Testis (tissue), 2 donors: Measurements from ENCODE around the gene CACNA1D.

Source experiments
- POLR2A ChIP-seq: fragments of 450-650 bp; IDR thresholded peaks from one replicate; pipeline ENCODE4 v1.6.1; 2017; ENCODE audit warnings: antibody characterized with exemption, mild to moderate bottlenecking, moderate library complexity
- TF ChIP-seq, protein P1 (sequence below), 3 experiments: fragments of 450-650 bp in 2 of 3; fragments of 200-600 bp in 1 of 3; sonication (generic) in 1 of 3; IDR thresholded peaks; one replicate each; pipeline ENCODE4 v1.5.1; 2016 to 2019; ENCODE audit warnings: antibody characterized with exemption in 3 of 3, mild to moderate bottlenecking in 2 of 3, moderate library complexity in 1 of 3

GRCh38 chr3:53820756-53821580 lies 326.6 kb downstream of the CACNA1D start:
- no peak for TF ChIP-seq POLR2A
- TF ChIP-seq, protein P1, sequence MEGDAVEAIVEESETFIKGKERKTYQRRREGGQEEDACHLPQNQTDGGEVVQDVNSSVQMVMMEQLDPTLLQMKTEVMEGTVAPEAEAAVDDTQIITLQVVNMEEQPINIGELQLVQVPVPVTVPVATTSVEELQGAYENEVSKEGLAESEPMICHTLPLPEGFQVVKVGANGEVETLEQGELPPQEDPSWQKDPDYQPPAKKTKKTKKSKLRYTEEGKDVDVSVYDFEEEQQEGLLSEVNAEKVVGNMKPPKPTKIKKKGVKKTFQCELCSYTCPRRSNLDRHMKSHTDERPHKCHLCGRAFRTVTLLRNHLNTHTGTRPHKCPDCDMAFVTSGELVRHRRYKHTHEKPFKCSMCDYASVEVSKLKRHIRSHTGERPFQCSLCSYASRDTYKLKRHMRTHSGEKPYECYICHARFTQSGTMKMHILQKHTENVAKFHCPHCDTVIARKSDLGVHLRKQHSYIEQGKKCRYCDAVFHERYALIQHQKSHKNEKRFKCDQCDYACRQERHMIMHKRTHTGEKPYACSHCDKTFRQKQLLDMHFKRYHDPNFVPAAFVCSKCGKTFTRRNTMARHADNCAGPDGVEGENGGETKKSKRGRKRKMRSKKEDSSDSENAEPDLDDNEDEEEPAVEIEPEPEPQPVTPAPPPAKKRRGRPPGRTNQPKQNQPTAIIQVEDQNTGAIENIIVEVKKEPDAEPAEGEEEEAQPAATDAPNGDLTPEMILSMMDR (IDR thresholded peaks at IDR 0.05), result no peak
